Activated CD4-positive, alpha-beta T cell treated with anti-CD3 and anti-CD28 coated beads, Interleukin-2, amount 10 ng/mL, durations not matched to agents 24 days and 14 days (primary cell): ENCODE results near the gene RANBP3L. TPM values are rescaled to one million over a fixed set of nuclear protein-coding genes. Genes with fewer than 3 reads are reported as not detected.

Experiments
- DNase-seq: peaks from one replicate; pipeline ENCODE4 v3.0.0; 2022
- H3K27ac Mint-ChIP-seq: one replicate; pipeline ENCODE4 v1.8.0; 2022; ENCODE audit warnings: mild to moderate bottlenecking, mixed read lengths
- H3K27me3 Mint-ChIP-seq: one replicate; pipeline ENCODE4 v1.8.0; 2022; ENCODE audit warnings: mixed read lengths
- H3K36me3 Mint-ChIP-seq: one replicate; pipeline ENCODE4 v1.8.0; 2022; ENCODE audit warnings: low read depth, mild to moderate bottlenecking, mixed read lengths
- H3K4me1 Mint-ChIP-seq: one replicate; pipeline ENCODE4 v1.8.0; 2021; ENCODE audit warnings: mixed read lengths
- H3K4me3 Mint-ChIP-seq: one replicate; pipeline ENCODE4 v1.8.0; 2022; ENCODE audit warnings: mild to moderate bottlenecking, moderate library complexity, mixed read lengths
- H3K9me3 Mint-ChIP-seq: one replicate; pipeline ENCODE4 v1.8.0; 2021; ENCODE audit warnings: mixed read lengths
- intact Hi-C: fragments of 100-400 bp; cut with micrococcal nuclease; formaldehyde crosslinking; loops from one replicate; pipeline ENCODE4 v1.15.1; 2023
- total RNA-seq: library from RNA; stranded (reverse); gene quantifications from 2 replicates; pipeline ENCODE4 v1.2.3, GENCODE V29; 2022

RANBP3L gene
- total RNA-seq, 1 donor from 2014 or later: not detected

GRCh38 chr5:36273809-36274526, 27.7 kb downstream of the RANBP3L start:
- DNase-seq: no peak
- H3K9me3 Mint-ChIP-seq: no peaks in the 10 kb centered on the region
- no peaks in the 10 kb centered on the region for H3K4me1 Mint-ChIP-seq
- no peak overlapping the region for H3K27ac Mint-ChIP-seq
- no peaks in the 10 kb centered on the region for H3K36me3 Mint-ChIP-seq
- H3K27me3 Mint-ChIP-seq: peaks cover 24% of the 10 kb centered on the region
- intact Hi-C loops: no loop called here
- no peak overlapping the region for H3K4me3 Mint-ChIP-seq

- DNase-seq: no peak
- Mint-ChIP-seq H3K9me3 (no peaks in the 10 kb centered on the region), H3K36me3 (no peaks in the 10 kb centered on the region), H3K27ac (no peak overlapping the region), H3K4me1 (no peaks in the 10 kb centered on the region), H3K4me3 (no peak overlapping the region), H3K27me3 (peaks cover 23% of the 10 kb centered on the region)
- intact Hi-C loops: no loop called here
Measured at GRCh38 chr5:36272136-36272690, 29.5 kb downstream of the RANBP3L start.

DNA sequence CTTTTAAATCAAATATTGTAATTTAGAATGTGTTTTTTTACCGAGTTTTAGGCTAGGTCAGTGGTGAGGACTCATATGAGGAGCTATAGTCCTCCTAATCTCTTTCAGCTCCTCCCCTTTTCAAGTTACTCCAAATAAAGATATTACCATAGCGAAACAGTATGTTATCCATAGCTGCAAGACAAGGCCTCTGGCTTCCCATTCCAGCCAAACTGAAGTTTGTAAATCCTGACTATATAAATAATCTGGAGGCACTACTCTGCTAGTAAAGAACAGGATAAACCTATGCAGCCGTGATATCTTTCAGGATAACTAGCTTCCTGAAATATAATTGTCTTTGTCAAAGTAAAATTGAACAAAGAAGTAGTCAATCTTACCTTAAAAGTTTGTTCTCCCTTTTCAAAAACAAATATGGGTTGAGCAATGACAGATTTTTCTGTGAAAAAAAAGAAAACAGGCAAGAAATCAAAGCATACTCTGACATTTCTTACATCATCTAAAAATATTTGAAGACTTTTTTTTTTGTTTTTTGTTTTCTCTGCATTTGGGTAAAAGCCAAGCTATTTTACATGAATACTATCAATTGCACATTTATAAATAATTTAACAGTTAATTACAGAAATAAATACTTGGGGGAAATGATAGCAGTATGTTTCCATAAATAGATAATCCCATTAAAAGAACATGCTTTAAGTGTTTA, 30.7 kb downstream of the RANBP3L start:
- no peak overlapping the region for H3K4me3 Mint-ChIP-seq
- DNase-seq: no peak
- intact Hi-C loops: no loop called here
- no peaks in the 10 kb centered on the region for H3K36me3 Mint-ChIP-seq
- H3K4me1 Mint-ChIP-seq: no peaks in the 10 kb centered on the region
- no peaks in the 10 kb centered on the region for H3K9me3 Mint-ChIP-seq
- no peak overlapping the region for H3K27ac Mint-ChIP-seq
- peaks cover 23% of the 10 kb centered on the region for H3K27me3 Mint-ChIP-seq

DNA sequence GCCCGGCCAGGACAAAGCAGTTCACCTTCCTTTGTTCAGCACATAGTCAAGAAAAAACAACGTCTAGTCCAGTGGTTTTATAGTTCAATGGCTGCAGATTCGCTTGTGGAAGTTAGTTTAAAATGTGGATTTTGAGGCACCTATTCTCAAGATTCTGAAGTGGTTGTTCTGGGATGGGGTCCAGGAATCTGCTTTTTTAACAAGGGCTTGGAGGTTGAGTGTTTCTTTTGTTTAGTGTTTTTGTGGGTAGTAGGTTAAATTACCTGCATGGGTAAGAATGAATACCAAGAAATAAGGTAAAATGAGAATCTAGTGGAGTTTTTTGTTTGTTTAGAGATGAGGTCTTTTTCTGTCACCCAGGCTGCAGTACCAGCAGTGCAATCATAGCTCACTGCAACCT, 31.5 kb downstream of the RANBP3L start:
- Mint-ChIP-seq H3K36me3 (no peaks in the 10 kb centered on the region), H3K27me3 (peaks cover 20% of the 10 kb centered on the region), H3K27ac (no peak overlapping the region)

DNA sequence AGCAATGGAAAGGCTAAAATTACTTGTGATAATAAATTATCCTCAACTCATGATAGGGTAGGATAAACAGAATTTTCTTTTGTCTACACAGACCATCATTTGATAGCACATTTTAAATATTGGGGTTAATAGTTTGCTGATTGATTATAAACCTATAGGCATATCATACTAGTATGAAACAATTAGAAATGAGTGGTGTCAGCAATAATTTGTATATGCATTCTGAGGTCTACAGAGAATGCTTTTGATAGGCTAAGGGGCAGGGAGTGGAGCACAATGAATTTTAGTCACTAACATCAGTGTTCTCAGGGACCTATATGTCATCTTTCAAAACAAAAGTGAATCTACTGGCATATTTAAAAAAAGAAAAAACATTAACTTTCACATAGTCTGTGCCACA, 32.2 kb downstream of the RANBP3L start:
- peaks cover 21% of the 10 kb centered on the region for H3K27me3 Mint-ChIP-seq

More for the DNA sequence above, 31.5 kb downstream of the RANBP3L start:
- no peaks in the 10 kb centered on the region for H3K4me1 Mint-ChIP-seq
- H3K4me3 Mint-ChIP-seq: no peak overlapping the region
- intact Hi-C loops: no loop called here
- H3K9me3 Mint-ChIP-seq: no peaks in the 10 kb centered on the region
- DNase-seq: no peak

GRCh38 chr5:36267905-36268304, 33.8 kb downstream of the RANBP3L start:
- Mint-ChIP-seq H3K4me1 (no peaks in the 10 kb centered on the region), H3K36me3 (no peaks in the 10 kb centered on the region), H3K9me3 (no peaks in the 10 kb centered on the region), H3K27me3 (peaks cover 17% of the 10 kb centered on the region), H3K27ac (no peak overlapping the region), H3K4me3 (no peak overlapping the region)
- intact Hi-C loops: loop anchor here (10.0 kb wide), 1 partner anchor 127 kb away; no protein-coding TSS in a partner anchor
- no peak for DNase-seq

More for the DNA sequence above, 32.2 kb downstream of the RANBP3L start:
- no peaks in the 10 kb centered on the region for H3K36me3 Mint-ChIP-seq
- no peak overlapping the region for H3K27ac Mint-ChIP-seq
- no peak overlapping the region for H3K4me3 Mint-ChIP-seq
- intact Hi-C loops: loop anchor here (10.0 kb wide), 1 partner anchor 125 kb away; no protein-coding TSS in a partner anchor
- H3K9me3 Mint-ChIP-seq: no peaks in the 10 kb centered on the region
- DNase-seq: no peak
- no peaks in the 10 kb centered on the region for H3K4me1 Mint-ChIP-seq

DNA sequence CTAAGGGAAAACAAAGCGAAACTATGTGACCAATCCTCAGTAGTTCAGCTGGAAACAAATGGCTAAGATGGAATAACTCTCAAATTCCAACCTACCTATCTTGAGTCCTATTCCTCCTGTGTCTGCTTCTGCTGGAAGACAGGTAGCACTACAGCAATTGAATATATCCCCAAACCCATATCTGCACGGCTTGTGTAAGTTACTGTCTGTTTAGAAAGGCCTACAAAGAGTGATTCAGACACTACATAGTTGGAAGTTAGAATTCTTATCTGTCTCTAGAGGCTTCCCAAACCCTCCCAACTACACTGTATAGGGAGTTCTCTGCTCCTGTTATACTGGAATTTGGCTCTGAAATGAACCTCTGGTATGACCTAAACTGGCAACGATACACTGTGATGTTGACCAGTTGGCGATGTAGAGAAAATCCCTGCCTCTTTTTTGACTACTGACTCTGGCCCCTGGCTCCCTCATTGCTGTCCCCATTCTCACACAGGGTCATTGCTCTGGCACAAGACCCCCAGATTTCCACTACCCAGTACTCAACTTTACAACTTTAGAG, 37.4 kb downstream of the RANBP3L start:
- H3K9me3 Mint-ChIP-seq: no peaks in the 10 kb centered on the region
- peaks cover 20% of the 10 kb centered on the region for H3K27me3 Mint-ChIP-seq
- no peak overlapping the region for H3K27ac Mint-ChIP-seq
- H3K4me3 Mint-ChIP-seq: no peak overlapping the region
- no peak for DNase-seq
- H3K36me3 Mint-ChIP-seq: no peaks in the 10 kb centered on the region
- H3K4me1 Mint-ChIP-seq: no peaks in the 10 kb centered on the region
- intact Hi-C loops: loop anchor here (2.0 to 10.0 kb wide), 2 partner anchors 41 to 131 kb away; no protein-coding TSS in a partner anchor

- no peak overlapping the region for H3K27ac Mint-ChIP-seq
- DNase-seq: no peak
- no peaks in the 10 kb centered on the region for H3K4me1 Mint-ChIP-seq
- H3K27me3 Mint-ChIP-seq: peaks cover 31% of the 10 kb centered on the region
- H3K4me3 Mint-ChIP-seq: no peak overlapping the region
- H3K36me3 Mint-ChIP-seq: no peaks in the 10 kb centered on the region
- no peaks in the 10 kb centered on the region for H3K9me3 Mint-ChIP-seq
- intact Hi-C loops: loop anchor here (10.0 kb wide), 1 partner anchor 134 kb away; no protein-coding TSS in a partner anchor
Measured at GRCh38 chr5:36261186-36261585, 40.5 kb downstream of the RANBP3L start.

DNA sequence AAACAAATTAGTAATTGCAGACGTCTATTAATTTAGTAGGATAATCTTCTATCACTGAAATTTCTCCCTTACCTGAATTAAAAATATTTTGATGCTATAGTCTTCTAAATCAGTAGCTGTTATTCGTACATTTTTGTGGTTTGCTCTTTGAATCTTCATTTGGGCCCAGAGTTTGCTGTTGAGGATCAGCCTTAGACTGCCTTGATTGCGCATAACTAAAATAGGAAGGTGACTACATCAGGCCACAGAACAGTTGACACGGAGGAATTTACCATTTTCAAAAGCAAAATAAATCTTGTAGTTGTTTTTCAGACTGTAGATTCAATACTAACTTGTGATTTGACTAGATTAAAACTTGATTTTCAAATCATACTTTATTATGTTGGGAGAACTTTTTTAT, 48.1 kb downstream of the RANBP3L start:
- no peaks in the 10 kb centered on the region for H3K9me3 Mint-ChIP-seq
- H3K27me3 Mint-ChIP-seq: peaks cover 42% of the 10 kb centered on the region
- DNase-seq: no peak
- H3K4me1 Mint-ChIP-seq: no peaks in the 10 kb centered on the region
- intact Hi-C loops: no loop called here
- H3K27ac Mint-ChIP-seq: no peak overlapping the region
- no peaks in the 10 kb centered on the region for H3K36me3 Mint-ChIP-seq
- no peak overlapping the region for H3K4me3 Mint-ChIP-seq

GRCh38 chr5:36252722-36253365, 48.9 kb downstream of the RANBP3L start:
- Mint-ChIP-seq H3K36me3 (no peaks in the 10 kb centered on the region), H3K4me3 (no peak overlapping the region), H3K9me3 (no peaks in the 10 kb centered on the region), H3K4me1 (no peaks in the 10 kb centered on the region), H3K27me3 (peaks cover 42% of the 10 kb centered on the region), H3K27ac (no peak overlapping the region)
- intact Hi-C loops: no loop called here
- DNase-seq: no peak

- DNase-seq: no peak
- Mint-ChIP-seq H3K36me3 (no peaks in the 10 kb centered on the region), H3K4me1 (no peaks in the 10 kb centered on the region), H3K27me3 (peaks cover 43% of the 10 kb centered on the region), H3K27ac (no peak overlapping the region), H3K9me3 (no peaks in the 10 kb centered on the region), H3K4me3 (no peak overlapping the region)
- intact Hi-C loops: no loop called here
Measured at GRCh38 chr5:36251218-36251617, 50.5 kb downstream of the RANBP3L start.

- peaks cover 40% of the 10 kb centered on the region for H3K27me3 Mint-ChIP-seq
- no peaks in the 10 kb centered on the region for H3K4me1 Mint-ChIP-seq
- DNase-seq: no peak
- H3K4me3 Mint-ChIP-seq: no peak overlapping the region
- intact Hi-C loops: no loop called here
- no peaks in the 10 kb centered on the region for H3K9me3 Mint-ChIP-seq
- no peak overlapping the region for H3K27ac Mint-ChIP-seq
- no peaks in the 10 kb centered on the region for H3K36me3 Mint-ChIP-seq
Measured at GRCh38 chr5:36250427-36250826, 51.3 kb downstream of the RANBP3L start.

GRCh38 chr5:36246036-36246800, 55.5 kb downstream of the RANBP3L start:
- Mint-ChIP-seq H3K4me3 (no peak overlapping the region), H3K4me1 (peaks cover 11% of the 10 kb centered on the region), H3K9me3 (no peaks in the 10 kb centered on the region), H3K27ac (no peak overlapping the region), H3K36me3 (no peaks in the 10 kb centered on the region), H3K27me3 (peaks cover 24% of the 10 kb centered on the region)
- intact Hi-C loops: no loop called here
- no peak for DNase-seq
